Measurements from ENCODE around the gene EML3. TPM values are rescaled to one million over a fixed set of nuclear protein-coding genes. Genes with fewer than 3 reads are reported as not detected.

EML3 gene
- total and polyA plus RNA-seq, 2 donors: 17.8 to 99.3 TPM

- Histone ChIP-seq H3K4me1 (ENCODE audit: control insufficient read depth in 2 of 2, insufficient read depth in 2 of 2, low read length in 2 of 2) (peaks cover 15 to 48% of the 10 kb centered on the region in 2 donors), H3K9me3 (ENCODE audit: control insufficient read depth in 2 of 2, insufficient read depth in 1 of 2, low read length in 1 of 2) (no peaks in the 10 kb centered on the region), H3K4me3 (ENCODE audit: low read length in 2 of 2) (peak overlapping the region; percentile 90 to 100), H3K36me3 (ENCODE audit: control insufficient read depth in 2 of 2, insufficient read depth in 2 of 2, low read length in 1 of 2) (peaks cover 21 to 44% of the 10 kb centered on the region in 2 donors), H3K27ac (ENCODE audit: low read depth in 1 of 2, low read length in 1 of 2) (peak overlapping the region; percentile 85 to 87), H3K27me3 (ENCODE audit: control insufficient read depth in 2 of 2, insufficient read depth in 1 of 2, low read length in 1 of 2) (peaks cover 0 to 5% of the 10 kb centered on the region in 2 donors)
- peak in 1 of 9 donors; percentile 44 for DNase-seq (ENCODE audit: low read depth in 6 of 9, low spot score in 9 of 9)
- 52% methylated on average over 96 of the region's 96 CpGs for WGBS
Measured at GRCh38 chr11:62602141-62603071, 10.2 kb downstream of the EML3 start.

- Histone ChIP-seq H3K27me3 (ENCODE audit: control insufficient read depth in 2 of 2, insufficient read depth in 1 of 2, low read length in 1 of 2) (peaks cover 0 to 5% of the 10 kb centered on the region in 2 donors), H3K27ac (ENCODE audit: low read depth in 1 of 2, low read length in 1 of 2) (peak within 1 kb of the TSS; percentile 87 to 95), H3K4me3 (ENCODE audit: low read length in 2 of 2) (peak within 1 kb of the TSS; percentile 90 to 100), H3K36me3 (ENCODE audit: control insufficient read depth in 2 of 2, insufficient read depth in 2 of 2, low read length in 1 of 2) (peaks cover 29 to 48% of the 10 kb centered on the region in 2 donors), H3K9me3 (ENCODE audit: control insufficient read depth in 2 of 2, insufficient read depth in 1 of 2, low read length in 1 of 2) (no peaks in the 10 kb centered on the region), H3K4me1 (ENCODE audit: control insufficient read depth in 2 of 2, insufficient read depth in 2 of 2, low read length in 2 of 2) (peaks cover 15 to 48% of the 10 kb centered on the region in 2 donors)
- DNase-seq (ENCODE audit: low read depth in 6 of 9, low spot score in 9 of 9): peak; percentile 93 to 99 (median 97)
- under 1% methylated on average over 83 of the region's 83 CpGs for WGBS
Measured at GRCh38 chr11:62601372-62602140, 11.0 kb downstream of the EML3 start, which contains the start of gene MTA2. TSS of gene MTA2 (minus strand) at chr11:62601865. CDS start at chr11:62601450, 415 bp downstream.

- H3K27ac ChIP-seq (ENCODE audit: low read depth in 1 of 2, low read length in 1 of 2): peak overlapping the region; percentile 87 to 95
- no peaks in the 10 kb centered on the region for H3K9me3 ChIP-seq (ENCODE audit: control insufficient read depth in 2 of 2, insufficient read depth in 1 of 2, low read length in 1 of 2)
- peaks cover 15 to 48% of the 10 kb centered on the region in 2 donors for H3K4me1 ChIP-seq (ENCODE audit: control insufficient read depth in 2 of 2, insufficient read depth in 2 of 2, low read length in 2 of 2)
- peak overlapping the region; percentile 90 to 100 for H3K4me3 ChIP-seq (ENCODE audit: low read length in 2 of 2)
- WGBS: under 1% methylated on average over 30 of the region's 30 CpGs
- H3K27me3 ChIP-seq (ENCODE audit: control insufficient read depth in 2 of 2, insufficient read depth in 1 of 2, low read length in 1 of 2): peaks cover 0 to 5% of the 10 kb centered on the region in 2 donors
- H3K36me3 ChIP-seq (ENCODE audit: control insufficient read depth in 2 of 2, insufficient read depth in 2 of 2, low read length in 1 of 2): peaks cover 33 to 50% of the 10 kb centered on the region in 2 donors
- DNase-seq (ENCODE audit: low read depth in 6 of 9, low spot score in 9 of 9): peak in 1 of 9 donors; percentile 28
Measured at GRCh38 chr11:62601122-62601371, 11.5 kb downstream of the EML3 start.

- Histone ChIP-seq H3K4me1 (ENCODE audit: control insufficient read depth in 2 of 2, insufficient read depth in 2 of 2, low read length in 2 of 2) (peaks cover 15 to 48% of the 10 kb centered on the region in 2 donors), H3K36me3 (ENCODE audit: control insufficient read depth in 2 of 2, insufficient read depth in 2 of 2, low read length in 1 of 2) (peaks cover 33 to 50% of the 10 kb centered on the region in 2 donors), H3K4me3 (ENCODE audit: low read length in 2 of 2) (peak overlapping the region; percentile 90 to 100), H3K27me3 (ENCODE audit: control insufficient read depth in 2 of 2, insufficient read depth in 1 of 2, low read length in 1 of 2) (peaks cover 0 to 5% of the 10 kb centered on the region in 2 donors), H3K9me3 (ENCODE audit: control insufficient read depth in 2 of 2, insufficient read depth in 1 of 2, low read length in 1 of 2) (no peaks in the 10 kb centered on the region), H3K27ac (ENCODE audit: low read depth in 1 of 2, low read length in 1 of 2) (peak overlapping the region; percentile 87 to 95)
- 1% methylated on average over 26 of the region's 26 CpGs for WGBS
- peak in 2 of 9 donors; percentile 16 to 52 for DNase-seq (ENCODE audit: low read depth in 6 of 9, low spot score in 9 of 9)
Measured at GRCh38 chr11:62600367-62601121, 12.0 kb downstream of the EML3 start.

GRCh38 chr11:62599901-62600300 lies 12.7 kb downstream of the EML3 start:
- Histone ChIP-seq H3K9me3 (ENCODE audit: control insufficient read depth in 2 of 2, insufficient read depth in 1 of 2, low read length in 1 of 2) (no peaks in the 10 kb centered on the region), H3K4me1 (ENCODE audit: control insufficient read depth in 2 of 2, insufficient read depth in 2 of 2, low read length in 2 of 2) (peaks cover 15 to 47% of the 10 kb centered on the region in 2 donors), H3K36me3 (ENCODE audit: control insufficient read depth in 2 of 2, insufficient read depth in 2 of 2, low read length in 1 of 2) (peaks cover 36 to 50% of the 10 kb centered on the region in 2 donors), H3K27ac (ENCODE audit: low read depth in 1 of 2, low read length in 1 of 2) (peak overlapping the region; percentile 1 to 87), H3K4me3 (ENCODE audit: low read length in 2 of 2) (peak overlapping the region; percentile 90 to 100), H3K27me3 (ENCODE audit: control insufficient read depth in 2 of 2, insufficient read depth in 1 of 2, low read length in 1 of 2) (peaks cover 0 to 5% of the 10 kb centered on the region in 2 donors)
- 81% methylated on average over 5 of the region's 5 CpGs for WGBS
- peak in 1 of 9 donors; percentile 24 for DNase-seq (ENCODE audit: low read depth in 6 of 9, low spot score in 9 of 9)

- DNase-seq (ENCODE audit: low read depth in 6 of 9, low spot score in 9 of 9): peak; percentile 91 to 99 (median 97)
- Histone ChIP-seq H3K4me1 (ENCODE audit: control insufficient read depth in 2 of 2, insufficient read depth in 2 of 2, low read length in 2 of 2) (peaks cover 15 to 43% of the 10 kb centered on the region in 2 donors), H3K4me3 (ENCODE audit: low read length in 2 of 2) (peak overlapping the region; percentile 90 to 100), H3K27ac (ENCODE audit: low read depth in 1 of 2, low read length in 1 of 2) (peak overlapping the region; percentile 58 to 87), H3K36me3 (ENCODE audit: control insufficient read depth in 2 of 2, insufficient read depth in 2 of 2, low read length in 1 of 2) (peaks cover 43 to 57% of the 10 kb centered on the region in 2 donors), H3K9me3 (ENCODE audit: control insufficient read depth in 2 of 2, insufficient read depth in 1 of 2, low read length in 1 of 2) (no peaks in the 10 kb centered on the region), H3K27me3 (ENCODE audit: control insufficient read depth in 2 of 2, insufficient read depth in 1 of 2, low read length in 1 of 2) (peaks cover 0 to 5% of the 10 kb centered on the region in 2 donors)
- 38% methylated on average over 7 of the region's 7 CpGs for WGBS
Measured at GRCh38 chr11:62599069-62599696, 13.4 kb downstream of the EML3 start.

- H3K27ac ChIP-seq (ENCODE audit: low read depth in 1 of 2, low read length in 1 of 2): no peak overlapping the region
Measured at GRCh38 chr11:62595124-62595523, 17.5 kb downstream of the EML3 start.

GRCh38 chr11:62593434-62594044 lies 19.0 kb downstream of the EML3 start:
- peaks cover 51 to 63% of the 10 kb centered on the region in 2 donors for H3K36me3 ChIP-seq (ENCODE audit: control insufficient read depth in 2 of 2, insufficient read depth in 2 of 2, low read length in 1 of 2)
- peak in 6 of 9 donors; percentile 55 to 88 (median 77) for DNase-seq (ENCODE audit: low read depth in 6 of 9, low spot score in 9 of 9)
- peak overlapping the region; percentile 15 to 50 for H3K27ac ChIP-seq (ENCODE audit: low read depth in 1 of 2, low read length in 1 of 2)
- H3K9me3 ChIP-seq (ENCODE audit: control insufficient read depth in 2 of 2, insufficient read depth in 1 of 2, low read length in 1 of 2): peaks cover 0 to 1% of the 10 kb centered on the region in 2 donors
- H3K4me1 ChIP-seq (ENCODE audit: control insufficient read depth in 2 of 2, insufficient read depth in 2 of 2, low read length in 2 of 2): peaks cover 16 to 48% of the 10 kb centered on the region in 2 donors
- H3K4me3 ChIP-seq (ENCODE audit: low read length in 2 of 2): no peak overlapping the region
- 63% methylated on average over 13 of the region's 13 CpGs for WGBS
- no peaks in the 10 kb centered on the region for H3K27me3 ChIP-seq (ENCODE audit: control insufficient read depth in 2 of 2, insufficient read depth in 1 of 2, low read length in 1 of 2)

More at GRCh38 chr11:62595124-62595523, 17.5 kb downstream of the EML3 start:
- WGBS: 99% methylated on average over 8 of the region's 8 CpGs
- peaks cover 22 to 53% of the 10 kb centered on the region in 2 donors for H3K4me1 ChIP-seq (ENCODE audit: control insufficient read depth in 2 of 2, insufficient read depth in 2 of 2, low read length in 2 of 2)
- H3K36me3 ChIP-seq (ENCODE audit: control insufficient read depth in 2 of 2, insufficient read depth in 2 of 2, low read length in 1 of 2): peaks cover 51 to 70% of the 10 kb centered on the region in 2 donors
- H3K27me3 ChIP-seq (ENCODE audit: control insufficient read depth in 2 of 2, insufficient read depth in 1 of 2, low read length in 1 of 2): no peaks in the 10 kb centered on the region
- peaks cover 0 to 1% of the 10 kb centered on the region in 2 donors for H3K9me3 ChIP-seq (ENCODE audit: control insufficient read depth in 2 of 2, insufficient read depth in 1 of 2, low read length in 1 of 2)
- DNase-seq (ENCODE audit: low read depth in 6 of 9, low spot score in 9 of 9): no peak
- H3K4me3 ChIP-seq (ENCODE audit: low read length in 2 of 2): no peak overlapping the region

Data from thymus (tissue), 11 donors.